Measurements from ENCODE around the gene FSTL4. TPM values are rescaled to one million over a fixed set of nuclear protein-coding genes. Genes with fewer than 3 reads are reported as not detected.
A peak's percentile ranks its signal among the peaks of the same experiment; 100 is the strongest.

FSTL4 gene
- total and polyA plus RNA-seq, 2 of the 4 experiments (the other 2 are of a cell fraction), result 0.18 TPM; not detected in 1

GRCh38 chr5:133510634-133511262, 101.6 kb downstream of the FSTL4 start:
- ATAC-seq (ENCODE audit: low read depth), result no peak
- Histone ChIP-seq H3K56ac (ENCODE audit: extremely low read depth, insufficient read depth, low read length) (no peak overlapping the region), H3K4me2 (ENCODE audit: low read depth, low read length) (no peak overlapping the region), H4K8ac (ENCODE audit: low read depth in 2 of 2, low read length in 2 of 2) (no peak overlapping the region), H3K27ac (ENCODE audit: insufficient read depth, low read length) (no peak overlapping the region), H2AFZ (replicated peaks; ENCODE audit: low read length, poor library complexity) (peak overlapping the region; percentile 11), H3K14ac (replicated peaks; ENCODE audit: low read depth, low read length) (no peak overlapping the region), H2BK20ac (ENCODE audit: low read depth, low read length) (no peak overlapping the region), H3K4me1 (ENCODE audit: control insufficient read depth, insufficient read depth, low read length) (no peaks in the 10 kb centered on the region), H3K9ac (ENCODE audit: low read depth, low read length) (no peak overlapping the region), H2BK15ac (ENCODE audit: low read depth, low read length) (no peak overlapping the region), H2AK5ac (ENCODE audit: low read depth, low read length) (no peak overlapping the region), H3K36me3 (ENCODE audit: control insufficient read depth, insufficient read depth, low read length) (no peaks in the 10 kb centered on the region), H3K9me1 (ENCODE audit: insufficient read depth, low read length) (no peaks in the 10 kb centered on the region), H3K23ac (ENCODE audit: low read depth, low read length) (no peak overlapping the region), H3K18ac (ENCODE audit: low read depth, low read length) (no peak overlapping the region), H3K9me3 (ENCODE audit: control insufficient read depth, insufficient read depth, low read length) (no peaks in the 10 kb centered on the region), H4K20me1 (ENCODE audit: insufficient read depth, low read length) (no peaks in the 10 kb centered on the region), H3K4me3 (ENCODE audit: insufficient read depth, low read depth, low read length) (no peak overlapping the region), H3K27me3 (ENCODE audit: control insufficient read depth, insufficient read depth, low read length) (peaks cover 2% of the 10 kb centered on the region; the same call in 1 of the 2 replicates), H4K5ac (ENCODE audit: low read depth, low read length) (no peak overlapping the region), H2BK5ac (ENCODE audit: low read depth, low read length, poor library complexity, severe bottlenecking) (no peak overlapping the region), H3K79me1 (ENCODE audit: low read depth in 1 of 2, low read length in 2 of 2) (no peaks in the 10 kb centered on the region), H4K91ac (ENCODE audit: insufficient read depth, low read depth, low read length) (no peak overlapping the region), H3K4ac (ENCODE audit: low read depth, low read length) (no peak overlapping the region), H2AK9ac (replicated peaks; ENCODE audit: low read depth, low read length, poor library complexity) (peak overlapping the region; percentile 24), H2BK120ac (ENCODE audit: low read depth, low read length) (no peak overlapping the region)
- no TSS peak for BruUV-seq (replicated peaks)
- no peak for TF ChIP-seq CHD1 (IDR thresholded peaks at IDR 0.05; ENCODE audit: low read depth, low read length)
- no peak for TF ChIP-seq RCOR1 (IDR thresholded peaks at IDR 0.05; ENCODE audit: insufficient replicate concordance, low read length)
- no peak for TF ChIP-seq NFE2L2 (IDR thresholded peaks at IDR 0.05; ENCODE audit: low read depth, low read length)
- TF ChIP-seq FOS (IDR thresholded peaks at IDR 0.05; ENCODE audit: low read depth, low read length), result no peak
- TF ChIP-seq MAZ (IDR thresholded peaks at IDR 0.05; ENCODE audit: borderline replicate concordance, low read depth, low read length), result no peak
- no peak for TF ChIP-seq POLR2A (IDR thresholded peaks at IDR 0.05; ENCODE audit: low read depth, low read length)
- no peak for TF ChIP-seq RAD21 (IDR thresholded peaks at IDR 0.05; ENCODE audit: low read length)
- no peak for TF ChIP-seq ELK1 (IDR thresholded peaks at IDR 0.05; ENCODE audit: borderline replicate concordance, low read depth, low read length)
- TF ChIP-seq BHLHE40 (IDR thresholded peaks at IDR 0.05; ENCODE audit: low read depth, low read length), result no peak
- TF ChIP-seq MAFK (IDR thresholded peaks at IDR 0.05; ENCODE audit: low read depth, low read length), result no peak
- no peak for TF ChIP-seq USF2 (IDR thresholded peaks at IDR 0.05; ENCODE audit: low read depth, low read length)
- no peak for TF ChIP-seq CTCF (conservative IDR thresholded peaks at IDR 0.05; ENCODE audit: low read depth, low read length)
- TF ChIP-seq RFX5 (IDR thresholded peaks at IDR 0.05; ENCODE audit: low read depth, low read length), result no peak
- TF ChIP-seq MXI1 (IDR thresholded peaks at IDR 0.05; ENCODE audit: borderline replicate concordance, low read depth, low read length), result no peak
- TF ChIP-seq SMC3 (IDR thresholded peaks at IDR 0.05; ENCODE audit: low read depth, low read length), result no peak
- TF ChIP-seq CEBPB (IDR thresholded peaks at IDR 0.05; ENCODE audit: low read depth, low read length), result no peak
- in situ Hi-C loops (cut with MboI; ENCODE audit: low sequenced_read_pairs), result no loop called here
- ChIA-PET CTCF (no interaction called here), POLR2A (ENCODE audit: unreplicated experiment) (no interaction called here)
- DNase-seq, result no peak
- intact Hi-C loops (cut with micrococcal nuclease), result no loop called here
- 68% methylated on average over 4 of the region's 11 CpGs; no CpG with 5 or more reads in 1 of the 2 experiments for WGBS, 2 experiments (ENCODE audit: extremely low coverage in 2 of 2, insufficient read length in 1 of 2)
- dilution Hi-C loops (cut with HindIII; ENCODE audit: low sequenced_read_pairs, unreplicated experiment), result no loop called here

Data from IMR-90 (cell line).